Skin of body (tissue), 2 donors: ENCODE measurements around the gene SLC7A14. TPM values are rescaled to one million over a fixed set of nuclear protein-coding genes. Genes with fewer than 3 reads are reported as not detected.

Experiments used
- DNase-seq: peaks from one replicate; lab custom pipeline; 2025; lab: John Stamatoyannopoulos, UW
- total RNA-seq: library from RNA; depleted of rRNA; stranded (reverse); fragments of >200 nt; gene quantifications from one replicate; pipeline ENCODE4 v1.2.3, GENCODE V29; 2014

SLC7A14 gene
- total RNA-seq, 1 donor from 2014 or later, result under 0.01 TPM

- no peak for DNase-seq
Observed at GRCh38 chr3:170536712-170537111, 49.2 kb downstream of the SLC7A14 start.

- DNase-seq, result no peak
Observed at GRCh38 chr3:170534227-170534626, 51.6 kb downstream of the SLC7A14 start.

- DNase-seq, result no peak
Observed at GRCh38 chr3:170532573-170532972, 53.3 kb downstream of the SLC7A14 start.

GRCh38 chr3:170531657-170532335, 54.1 kb downstream of the SLC7A14 start:
- no peak for DNase-seq

GRCh38 chr3:170531054-170531453, 54.8 kb downstream of the SLC7A14 start:
- no peak for DNase-seq

- DNase-seq, result no peak
Observed at GRCh38 chr3:170529912-170530311, 56.0 kb downstream of the SLC7A14 start.

- no peak for DNase-seq
Observed at GRCh38 chr3:170529346-170529745, 56.5 kb downstream of the SLC7A14 start.

GRCh38 chr3:170528726-170529125, 57.1 kb downstream of the SLC7A14 start:
- no peak for DNase-seq

- peak; percentile 11 for DNase-seq
Observed at GRCh38 chr3:170524073-170524472, 61.8 kb downstream of the SLC7A14 start.

GRCh38 chr3:170523248-170523647, 62.6 kb downstream of the SLC7A14 start:
- no peak for DNase-seq

GRCh38 chr3:170522201-170522600, 63.7 kb downstream of the SLC7A14 start:
- DNase-seq, result no peak

- no peak for DNase-seq
Observed at GRCh38 chr3:170520996-170521395, 64.9 kb downstream of the SLC7A14 start.

- no peak for DNase-seq
Observed at GRCh38 chr3:170517242-170517945, 68.5 kb downstream of the SLC7A14 start.

GRCh38 chr3:170513642-170514041, 72.2 kb downstream of the SLC7A14 start:
- no peak for DNase-seq

GRCh38 chr3:170511371-170511770, 74.5 kb downstream of the SLC7A14 start:
- DNase-seq, result no peak

GRCh38 chr3:170508839-170509238, 77.0 kb downstream of the SLC7A14 start:
- no peak for DNase-seq

GRCh38 chr3:170508291-170508690, 77.6 kb downstream of the SLC7A14 start:
- no peak for DNase-seq

- DNase-seq, result no peak
Observed at GRCh38 chr3:170507063-170507462, 78.8 kb downstream of the SLC7A14 start.

GRCh38 chr3:170506556-170506955, 79.3 kb downstream of the SLC7A14 start:
- DNase-seq, result no peak

GRCh38 chr3:170502297-170502696, 83.6 kb downstream of the SLC7A14 start:
- DNase-seq, result peak; percentile 13

- no peak for DNase-seq
Observed at GRCh38 chr3:170500995-170501394, 84.9 kb downstream of the SLC7A14 start.

GRCh38 chr3:170500462-170500861, 85.4 kb downstream of the SLC7A14 start:
- no peak for DNase-seq

- DNase-seq, result no peak
Observed at GRCh38 chr3:170499562-170500156, 86.2 kb downstream of the SLC7A14 start.
